GM18861 (cell line): Measurements from ENCODE around the gene ANKRD24.
"Not testable (repeated sequence)": the region's sequence is repeated elsewhere in the genome, so short reads cannot be mapped to it uniquely, and the experiment has no call there.

Experiments used
- ATAC-seq: cut with Tn5 transposase; IDR thresholded peaks from one replicate; pipeline ENCODE4 v1.9.1; 2021; ENCODE audit not compliant: unreplicated experiment

ANKRD24 gene

GRCh38 chr19:4230237-4230636, 47.7 kb downstream of the ANKRD24 start:
- ATAC-seq: not testable (repeated sequence)

- ATAC-seq: not testable (repeated sequence)
These were observed 49.0 kb downstream of the ANKRD24 start for GRCh38 chr19:4231521-4231920.

GRCh38 chr19:4232139-4232538, 49.6 kb downstream of the ANKRD24 start:
- ATAC-seq: not testable (repeated sequence)

- no peak for ATAC-seq
These were observed 50.3 kb downstream of the ANKRD24 start for GRCh38 chr19:4232614-4233281.

GRCh38 chr19:4233282-4233853, 50.9 kb downstream of the ANKRD24 start:
- ATAC-seq: no peak

- no peak for ATAC-seq
These were observed 51.8 kb downstream of the ANKRD24 start for GRCh38 chr19:4234142-4234861.

- ATAC-seq: no peak
These were observed 52.3 kb downstream of the ANKRD24 start for GRCh38 chr19:4234862-4235201.

GRCh38 chr19:4237510-4237909, 55.0 kb downstream of the ANKRD24 start:
- not testable (repeated sequence) for ATAC-seq

GRCh38 chr19:4238831-4239230, 56.3 kb downstream of the ANKRD24 start:
- no peak for ATAC-seq

GRCh38 chr19:4241824-4242430, 59.4 kb downstream of the ANKRD24 start:
- ATAC-seq: no peak

- ATAC-seq: not testable (repeated sequence)
These were observed 63.4 kb downstream of the ANKRD24 start for GRCh38 chr19:4245938-4246337.

- ATAC-seq: peak; percentile 83
These were observed 64.5 kb downstream of the ANKRD24 start, which contains the start of gene YJU2 for GRCh38 chr19:4246767-4247593. Gene YJU2 (plus strand): TSS chr19:4247080. CDS start chr19:4247147, 67 bp downstream.

- ATAC-seq: no peak
These were observed 74.1 kb downstream of the ANKRD24 start for GRCh38 chr19:4256563-4256962.

GRCh38 chr19:4257025-4257424, 74.5 kb downstream of the ANKRD24 start:
- no peak for ATAC-seq

- no peak for ATAC-seq
These were observed 75.7 kb downstream of the ANKRD24 start for GRCh38 chr19:4258181-4258580.

GRCh38 chr19:4260613-4261191, 78.2 kb downstream of the ANKRD24 start:
- ATAC-seq: no peak

- ATAC-seq: no peak
These were observed 82.3 kb downstream of the ANKRD24 start for GRCh38 chr19:4264812-4265211.

- ATAC-seq: no peak
These were observed 83.9 kb downstream of the ANKRD24 start for GRCh38 chr19:4266253-4267000.

GRCh38 chr19:4267101-4267900, 84.8 kb downstream of the ANKRD24 start:
- no peak for ATAC-seq
